ENCODE measurements around the gene WDR1.

- TF ChIP-seq EZH2 (conservative IDR thresholded peaks at IDR 0.05; ENCODE audit: low read depth, low read length) (no peak), TOE1 (CRISPR knock-in tag; IDR thresholded peaks at IDR 0.05) (no peak), ZSCAN20 (CRISPR knock-in tag; IDR thresholded peaks at IDR 0.05; ENCODE audit: borderline replicate concordance) (no peak), ISL2 (CRISPR knock-in tag; IDR thresholded peaks at IDR 0.05) (no peak), REST (IDR thresholded peaks at IDR 0.05; ENCODE audit: borderline replicate concordance in 1 of 2, low read depth in 1 of 2, low read length in 2 of 2) (no peak), ASH2L (IDR thresholded peaks at IDR 0.05; ENCODE audit: insufficient read length, low read depth, low read length) (no peak)
- TF ChIP-seq, protein P1, sequence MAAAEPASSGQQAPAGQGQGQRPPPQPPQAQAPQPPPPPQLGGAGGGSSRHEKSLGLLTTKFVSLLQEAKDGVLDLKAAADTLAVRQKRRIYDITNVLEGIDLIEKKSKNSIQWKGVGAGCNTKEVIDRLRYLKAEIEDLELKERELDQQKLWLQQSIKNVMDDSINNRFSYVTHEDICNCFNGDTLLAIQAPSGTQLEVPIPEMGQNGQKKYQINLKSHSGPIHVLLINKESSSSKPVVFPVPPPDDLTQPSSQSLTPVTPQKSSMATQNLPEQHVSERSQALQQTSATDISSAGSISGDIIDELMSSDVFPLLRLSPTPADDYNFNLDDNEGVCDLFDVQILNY (CRISPR knock-in tag; conservative IDR thresholded peaks at IDR 0.05), result no peak
- TF ChIP-seq, protein P2, sequence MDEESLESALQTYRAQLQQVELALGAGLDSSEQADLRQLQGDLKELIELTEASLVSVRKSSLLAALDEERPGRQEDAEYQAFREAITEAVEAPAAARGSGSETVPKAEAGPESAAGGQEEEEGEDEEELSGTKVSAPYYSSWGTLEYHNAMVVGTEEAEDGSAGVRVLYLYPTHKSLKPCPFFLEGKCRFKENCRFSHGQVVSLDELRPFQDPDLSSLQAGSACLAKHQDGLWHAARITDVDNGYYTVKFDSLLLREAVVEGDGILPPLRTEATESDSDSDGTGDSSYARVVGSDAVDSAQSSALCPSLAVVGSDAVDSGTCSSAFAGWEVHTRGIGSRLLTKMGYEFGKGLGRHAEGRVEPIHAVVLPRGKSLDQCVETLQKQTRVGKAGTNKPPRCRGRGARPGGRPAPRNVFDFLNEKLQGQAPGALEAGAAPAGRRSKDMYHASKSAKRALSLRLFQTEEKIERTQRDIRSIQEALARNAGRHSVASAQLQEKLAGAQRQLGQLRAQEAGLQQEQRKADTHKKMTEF (CRISPR knock-in tag; IDR thresholded peaks at IDR 0.05), result no peak
Observed at GRCh38 chr4:10057023-10057395, 59.6 kb downstream of the WDR1 start.
